ENCODE data around the gene B3GLCT.

GRCh38 chr13:31224174-31224669 is 24.4 kb downstream of the B3GLCT start:
- TF ChIP-seq EZH2 (IDR thresholded peaks at IDR 0.05; ENCODE audit: insufficient read depth, poor library complexity, severe bottlenecking) (no peak), EZH2phosphoT487 (IDR thresholded peaks at IDR 0.05; ENCODE audit: insufficient read depth, low read depth) (no peak)

Measured in GM23248 (cell line).